ENCODE results near the gene CATSPERE.
"Not testable (repeated sequence)": the region's sequence is repeated elsewhere in the genome, so short reads cannot be mapped to it uniquely, and the experiment has no call there.

The CATSPERE gene

GRCh38 chr1:244552336-244552735, 91.3 kb downstream of the CATSPERE start:
- no peak for DNase-seq

- DNase-seq: no peak
These were observed 95.2 kb downstream of the CATSPERE start for GRCh38 chr1:244556263-244556662.

- no peak for DNase-seq
These were observed 96.5 kb downstream of the CATSPERE start for GRCh38 chr1:244557565-244557964.

GRCh38 chr1:244559561-244559960, 98.5 kb downstream of the CATSPERE start:
- DNase-seq: no peak

- DNase-seq: not testable (repeated sequence)
These were observed 101.8 kb downstream of the CATSPERE start for GRCh38 chr1:244562877-244563276.

GRCh38 chr1:244573768-244574167, 112.7 kb downstream of the CATSPERE start:
- no peak for DNase-seq

- no peak for DNase-seq
These were observed 115.3 kb downstream of the CATSPERE start for GRCh38 chr1:244576259-244576892.

- DNase-seq: not testable (repeated sequence)
These were observed 117.1 kb downstream of the CATSPERE start for GRCh38 chr1:244578205-244578604.

- no peak for DNase-seq
These were observed 122.4 kb downstream of the CATSPERE start for GRCh38 chr1:244583358-244583982.

GRCh38 chr1:244585867-244586266, 124.8 kb downstream of the CATSPERE start:
- no peak for DNase-seq

GRCh38 chr1:244590670-244591069, 129.6 kb downstream of the CATSPERE start:
- DNase-seq: no peak

GRCh38 chr1:244598611-244599010, 137.5 kb downstream of the CATSPERE start:
- DNase-seq: no peak

- peak; percentile 49 for DNase-seq
These were observed 138.9 kb downstream of the CATSPERE start for GRCh38 chr1:244599937-244600350.

GRCh38 chr1:244601336-244601735, 140.3 kb downstream of the CATSPERE start:
- no peak for DNase-seq

- DNase-seq: no peak
These were observed 142.4 kb downstream of the CATSPERE start for GRCh38 chr1:244603498-244603897.

- no peak for DNase-seq
These were observed 144.8 kb downstream of the CATSPERE start for GRCh38 chr1:244605835-244606370.

- no peak for DNase-seq
These were observed 153.2 kb downstream of the CATSPERE start for GRCh38 chr1:244614113-244614836.

GRCh38 chr1:244614879-244615278, 153.8 kb downstream of the CATSPERE start:
- DNase-seq: no peak

- no peak for DNase-seq
These were observed 154.2 kb downstream of the CATSPERE start for GRCh38 chr1:244615301-244615700.

GRCh38 chr1:244626709-244627108, 165.6 kb downstream of the CATSPERE start:
- no peak for DNase-seq

GRCh38 chr1:244628789-244629188, 167.7 kb downstream of the CATSPERE start:
- no peak for DNase-seq

- DNase-seq: no peak
These were observed 172.1 kb downstream of the CATSPERE start for GRCh38 chr1:244633140-244633539.

GRCh38 chr1:244634546-244634945, 173.5 kb downstream of the CATSPERE start:
- no peak for DNase-seq

All from activated naive CD4-positive, alpha-beta T cell treated with anti-CD3 and anti-CD28 coated beads, Interleukin-2, amount 50 U/mL, for 16 hours (primary cell).